ENCODE results near the gene TTC28. TPM values are rescaled to one million over a fixed set of nuclear protein-coding genes. Genes with fewer than 3 reads are reported as not detected.
"Not testable (repeated sequence)": the region's sequence is repeated elsewhere in the genome, so short reads cannot be mapped to it uniquely, and the experiment has no call there.

Gene TTC28
- total and polyA plus RNA-seq, 2 donors (not counting 3 experiments of a cell fraction or from before 2014, with no cell fraction given), result 16.5 to 51.1 TPM

GRCh38 chr22:28619236-28619635 is 60.4 kb downstream of the TTC28 start:
- TF ChIP-seq POLR2A (IDR thresholded peaks at IDR 0.05; ENCODE audit: low read depth, low read length) (no peak), FOS (IDR thresholded peaks at IDR 0.05; ENCODE audit: borderline replicate concordance, insufficient read depth, low read length) (no peak), JUN (IDR thresholded peaks at IDR 0.05; ENCODE audit: borderline replicate concordance, insufficient read depth, insufficient read length, low read depth) (no peak), GATA2 (IDR thresholded peaks at IDR 0.05; ENCODE audit: insufficient read depth, insufficient read length, low read depth, low read length) (no peak), MYC (IDR thresholded peaks at IDR 0.05; ENCODE audit: low read depth, low read length) (no peak), POLR2AphosphoS5 (IDR thresholded peaks at IDR 0.05; ENCODE audit: insufficient read depth, low read depth, low read length) (no peak), EZH2 (IDR thresholded peaks at IDR 0.05; ENCODE audit: borderline replicate concordance, low read depth, low read length, severe bottlenecking) (no peak), CTCF (IDR thresholded peaks at IDR 0.05; ENCODE audit: extremely low read depth in 1 of 2, insufficient read depth in 1 of 2, low read depth in 1 of 2, low read length in 2 of 2) (no peak)
- TF ChIP-seq, protein P1, sequence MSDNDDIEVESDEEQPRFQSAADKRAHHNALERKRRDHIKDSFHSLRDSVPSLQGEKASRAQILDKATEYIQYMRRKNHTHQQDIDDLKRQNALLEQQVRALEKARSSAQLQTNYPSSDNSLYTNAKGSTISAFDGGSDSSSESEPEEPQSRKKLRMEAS (IDR thresholded peaks at IDR 0.05; ENCODE audit: insufficient read depth, insufficient read length), result no peak
- H3K27me3 ChIP-seq (ENCODE audit: control insufficient read depth in 2 of 2, insufficient read depth in 2 of 2, low read length in 2 of 2), result no peaks in the 10 kb centered on the region
- ChIA-PET CTCF (interaction anchor here (0.7 to 2.0 kb wide), 3 partner anchors 11 to 309 kb away, joined by 4 to 9 read pairs (median 5); no protein-coding TSS in a partner anchor), POLR2A (no interaction called here)
- no peak overlapping the region for H3K4me3 ChIP-seq (replicated peaks in 1 of 3; ENCODE audit: insufficient read depth in 1 of 3, low read depth in 1 of 3, low read length in 3 of 3)
- no peak overlapping the region for H3K27ac ChIP-seq (ENCODE audit: insufficient read depth, low read depth, low read length)
- no peak overlapping the region for H2AFZ ChIP-seq (ENCODE audit: low read depth, low read length)
- no TSS peak for BruUV-seq (replicated peaks)
- H4K20me1 ChIP-seq (replicated peaks; ENCODE audit: control insufficient read depth, extremely low read depth, insufficient read depth, low read length), result no peaks in the 10 kb centered on the region
- FAIRE-seq (no peak), DNase-seq (ENCODE audit: low read depth, low spot score) (no peak)
- no peaks in the 10 kb centered on the region for H3K9me3 ChIP-seq (replicated peaks; ENCODE audit: control insufficient read depth, insufficient read depth, low read length)
- intact Hi-C loops (cut with micrococcal nuclease), result no loop called here
- no peaks in the 10 kb centered on the region for H3K36me3 ChIP-seq (ENCODE audit: control insufficient read depth in 2 of 2, extremely low read depth in 1 of 2, insufficient read depth in 2 of 2, low read length in 2 of 2)
- H3K4me1 ChIP-seq (ENCODE audit: control insufficient read depth, extremely low read depth, insufficient read depth, low read length), result no peaks in the 10 kb centered on the region
- dilution Hi-C loops (cut with MboI; ENCODE audit: extremely low pct_ligation_motif_present, low sequenced_read_pairs), result no loop called here
- no peaks in the 10 kb centered on the region for H3K79me2 ChIP-seq (ENCODE audit: control insufficient read depth, insufficient read depth, low read length)
- H3K4me2 ChIP-seq (ENCODE audit: insufficient read depth, low read length), result no peak overlapping the region
- no peak overlapping the region for H3K9ac ChIP-seq (replicated peaks; ENCODE audit: extremely low read depth, insufficient read depth, low read length)
- H3K9me1 ChIP-seq (replicated peaks; ENCODE audit: control insufficient read depth, extremely low read depth, insufficient read depth, low read length), result no peaks in the 10 kb centered on the region

DNA sequence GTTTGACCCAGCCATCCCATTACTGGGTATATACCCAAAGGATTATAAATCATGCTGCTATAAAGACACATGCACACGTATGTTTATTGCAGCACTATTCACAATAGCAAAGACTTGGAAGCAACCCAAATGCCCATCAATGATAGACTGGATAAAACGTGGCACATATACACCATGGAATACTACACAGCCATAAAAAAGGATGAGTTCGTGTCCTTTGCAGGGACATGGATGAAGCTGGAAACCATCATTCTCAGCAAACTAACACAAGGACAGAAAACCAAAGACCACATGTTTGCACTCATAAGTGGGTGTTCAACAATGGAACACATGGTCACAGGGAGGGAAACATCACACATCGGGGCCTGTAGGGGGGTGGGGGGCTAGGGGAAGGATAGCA is 64.2 kb downstream of the TTC28 start:
- H3K4me2 ChIP-seq (ENCODE audit: insufficient read depth, low read length); FAIRE-seq; H3K4me1 ChIP-seq (ENCODE audit: control insufficient read depth, extremely low read depth, insufficient read depth, low read length); H3K4me3 ChIP-seq (replicated peaks in 1 of 3; ENCODE audit: insufficient read depth in 1 of 3, low read depth in 1 of 3, low read length in 3 of 3); H3K27ac ChIP-seq (ENCODE audit: insufficient read depth, low read depth, low read length); DNase-seq (ENCODE audit: low read depth, low spot score); intact Hi-C loops (cut with micrococcal nuclease); CTCF ChIA-PET; POLR2A ChIA-PET; H2AFZ ChIP-seq (ENCODE audit: low read depth, low read length); H3K36me3 ChIP-seq (ENCODE audit: control insufficient read depth in 2 of 2, extremely low read depth in 1 of 2, insufficient read depth in 2 of 2, low read length in 2 of 2); H3K9me3 ChIP-seq (replicated peaks; ENCODE audit: control insufficient read depth, insufficient read depth, low read length); H3K27me3 ChIP-seq (ENCODE audit: control insufficient read depth in 2 of 2, insufficient read depth in 2 of 2, low read length in 2 of 2); H3K9ac ChIP-seq (replicated peaks; ENCODE audit: extremely low read depth, insufficient read depth, low read length); BruUV-seq (replicated peaks); dilution Hi-C loops (cut with MboI; ENCODE audit: extremely low pct_ligation_motif_present, low sequenced_read_pairs); H4K20me1 ChIP-seq (replicated peaks; ENCODE audit: control insufficient read depth, extremely low read depth, insufficient read depth, low read length); H3K79me2 ChIP-seq (ENCODE audit: control insufficient read depth, insufficient read depth, low read length); H3K9me1 ChIP-seq (replicated peaks; ENCODE audit: control insufficient read depth, extremely low read depth, insufficient read depth, low read length): not testable (repeated sequence)

All from endothelial cell of umbilical vein (primary cell).